22Rv1 (cell line): Measurements from ENCODE around the gene CTCFL.

Source experiments
- H3K27ac ChIP-seq: fragments of 450-650 bp; 2 replicates; pipeline ENCODE4 v1.5.1; 2017
- CTCF ChIP-seq: fragments of 450-650 bp; IDR thresholded peaks from 2 replicates; pipeline ENCODE4 v1.5.1; 2017; ENCODE audit warnings: mild to moderate bottlenecking
- ZFX ChIP-seq: fragments of 450-650 bp; IDR thresholded peaks from 2 replicates; pipeline ENCODE4 v1.6.1; 2017; ENCODE audit warnings: antibody characterized with exemption, borderline replicate concordance

The CTCFL gene

GRCh38 chr20:57501461-57502335 lies 23.2 kb downstream of the CTCFL start:
- no peak overlapping the region for H3K27ac ChIP-seq
- TF ChIP-seq CTCF = no peak
- TF ChIP-seq ZFX = no peak

DNA sequence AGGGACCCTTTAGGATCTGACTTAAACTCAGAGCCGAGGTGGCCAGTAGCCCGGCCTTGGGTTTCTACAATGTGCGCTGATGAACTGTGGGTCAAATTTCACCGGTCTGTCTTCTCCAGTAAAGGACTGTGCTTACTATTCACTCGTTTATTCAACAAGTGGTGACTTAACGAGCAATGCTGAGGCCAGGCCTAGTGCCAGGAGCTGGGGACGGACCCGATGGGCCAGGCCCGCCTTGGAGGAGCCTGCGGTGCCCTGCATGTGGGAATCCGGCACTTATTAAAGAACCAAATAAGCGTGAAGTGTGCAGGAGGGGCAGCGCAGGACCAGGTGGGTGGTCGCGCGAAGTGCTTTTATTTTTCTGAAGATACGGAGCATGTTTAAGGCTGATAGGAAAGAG lies 24.0 kb downstream of the CTCFL start:
- H3K27ac ChIP-seq = no peak overlapping the region
- no peak for TF ChIP-seq CTCF
- TF ChIP-seq ZFX = no peak

DNA sequence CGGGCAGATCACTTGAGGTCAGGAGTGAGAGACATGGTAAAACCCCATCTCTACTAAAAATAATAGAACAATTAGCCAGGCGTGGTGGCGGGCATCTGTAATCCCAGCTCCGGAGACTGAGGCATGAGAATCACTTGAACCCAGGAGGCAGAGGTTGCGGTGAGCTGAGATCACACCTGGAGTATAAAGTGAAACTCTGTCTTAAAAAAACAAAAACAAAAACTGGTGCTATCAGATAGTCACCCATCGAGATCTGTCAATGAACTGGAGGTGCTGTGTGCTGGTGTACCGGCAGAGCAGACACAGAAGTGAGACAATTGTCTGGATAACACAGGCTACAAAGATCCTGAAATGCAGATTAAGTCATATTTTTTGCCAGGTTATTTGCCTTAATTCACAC lies 24.7 kb downstream of the CTCFL start:
- no peak for TF ChIP-seq ZFX
- TF ChIP-seq CTCF = no peak
- no peak overlapping the region for H3K27ac ChIP-seq

- TF ChIP-seq CTCF (no peak), ZFX (no peak)
- H3K27ac ChIP-seq = no peak overlapping the region
Measured at GRCh38 chr20:57499676-57500075, 25.3 kb downstream of the CTCFL start.

- no peak for TF ChIP-seq ZFX
- TF ChIP-seq CTCF = peak; percentile 68
- H3K27ac ChIP-seq = no peak overlapping the region
Measured at GRCh38 chr20:57498425-57499400, 26.2 kb downstream of the CTCFL start.

DNA sequence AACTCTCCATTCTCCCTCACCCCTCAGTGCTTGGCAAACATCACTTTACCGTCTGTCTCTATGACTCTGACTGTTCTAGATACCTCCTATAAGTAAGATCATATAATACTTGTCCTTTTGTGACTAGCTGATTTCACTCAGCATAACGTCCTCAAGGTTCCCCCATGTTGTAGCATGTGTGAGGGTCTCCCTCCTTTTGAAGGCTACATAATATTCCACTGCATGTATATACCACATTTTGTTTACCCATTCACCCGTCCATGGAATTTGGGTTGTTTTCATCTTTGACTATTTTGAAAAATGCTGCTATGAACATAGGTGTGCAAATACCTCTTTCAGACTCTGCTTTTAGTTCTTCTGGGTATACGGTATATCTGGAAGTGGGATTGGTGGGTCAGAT lies 28.3 kb downstream of the CTCFL start:
- TF ChIP-seq CTCF = no peak
- no peak overlapping the region for H3K27ac ChIP-seq
